Measurements from ENCODE around the gene CTRB2.

GRCh38 chr16:75254359-75254837, 47.4 kb upstream of the CTRB2 start:
- TF ChIP-seq, protein P1, sequence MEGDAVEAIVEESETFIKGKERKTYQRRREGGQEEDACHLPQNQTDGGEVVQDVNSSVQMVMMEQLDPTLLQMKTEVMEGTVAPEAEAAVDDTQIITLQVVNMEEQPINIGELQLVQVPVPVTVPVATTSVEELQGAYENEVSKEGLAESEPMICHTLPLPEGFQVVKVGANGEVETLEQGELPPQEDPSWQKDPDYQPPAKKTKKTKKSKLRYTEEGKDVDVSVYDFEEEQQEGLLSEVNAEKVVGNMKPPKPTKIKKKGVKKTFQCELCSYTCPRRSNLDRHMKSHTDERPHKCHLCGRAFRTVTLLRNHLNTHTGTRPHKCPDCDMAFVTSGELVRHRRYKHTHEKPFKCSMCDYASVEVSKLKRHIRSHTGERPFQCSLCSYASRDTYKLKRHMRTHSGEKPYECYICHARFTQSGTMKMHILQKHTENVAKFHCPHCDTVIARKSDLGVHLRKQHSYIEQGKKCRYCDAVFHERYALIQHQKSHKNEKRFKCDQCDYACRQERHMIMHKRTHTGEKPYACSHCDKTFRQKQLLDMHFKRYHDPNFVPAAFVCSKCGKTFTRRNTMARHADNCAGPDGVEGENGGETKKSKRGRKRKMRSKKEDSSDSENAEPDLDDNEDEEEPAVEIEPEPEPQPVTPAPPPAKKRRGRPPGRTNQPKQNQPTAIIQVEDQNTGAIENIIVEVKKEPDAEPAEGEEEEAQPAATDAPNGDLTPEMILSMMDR (IDR thresholded peaks at IDR 0.05), result no peak
- no peak for TF ChIP-seq POLR2AphosphoS5 (IDR thresholded peaks at IDR 0.05)
- no peak for TF ChIP-seq POLR2A (IDR thresholded peaks at IDR 0.05)

Measured in suprapubic skin (tissue), 4 donors.